ENCODE results near the gene UROC1. TPM values are rescaled to one million over a fixed set of nuclear protein-coding genes. Genes with fewer than 3 reads are reported as not detected.

The UROC1 gene
- total and polyA plus RNA-seq, 2 experiments from 2014 or later: not detected

GRCh38 chr3:126516936-126517290, 660 bp downstream of the UROC1 start:
- Histone ChIP-seq H3F3A (replicated peaks; ENCODE audit: low read depth) (no peaks in the 10 kb centered on the region), H3K27me3 (ENCODE audit: insufficient read depth) (no peaks in the 10 kb centered on the region), H3K36me3 (ENCODE audit: insufficient read depth) (no peaks in the 10 kb centered on the region), H3K27ac (ENCODE audit: low read depth) (no peak overlapping the region), H3K4me2 (no peak overlapping the region), H2AFZ (no peak overlapping the region), H3K9me2 (ENCODE audit: insufficient read depth) (no peaks in the 10 kb centered on the region), H3K79me2 (replicated peaks; ENCODE audit: insufficient read depth) (no peaks in the 10 kb centered on the region), H3K4me3 (no peak overlapping the region), H4K20me1 (replicated peaks; ENCODE audit: insufficient read depth) (no peaks in the 10 kb centered on the region), H3K4me1 (ENCODE audit: insufficient read depth) (no peaks in the 10 kb centered on the region)
- Mint-ChIP-seq H3K27ac (no peak overlapping the region), H3K27me3 (ENCODE audit: insufficient read depth, low read depth, poor library complexity) (peaks cover 6% of the 10 kb centered on the region), H3K4me3 (no peak overlapping the region), H3K9me3 (no peaks in the 10 kb centered on the region), H3K4me1 (no peaks in the 10 kb centered on the region), H3K36me3 (ENCODE audit: low read depth) (no peaks in the 10 kb centered on the region)
- ATAC-seq: no peak
- DNase-seq (ENCODE audit: low spot score): no peak
- TF ChIP-seq, protein P1, sequence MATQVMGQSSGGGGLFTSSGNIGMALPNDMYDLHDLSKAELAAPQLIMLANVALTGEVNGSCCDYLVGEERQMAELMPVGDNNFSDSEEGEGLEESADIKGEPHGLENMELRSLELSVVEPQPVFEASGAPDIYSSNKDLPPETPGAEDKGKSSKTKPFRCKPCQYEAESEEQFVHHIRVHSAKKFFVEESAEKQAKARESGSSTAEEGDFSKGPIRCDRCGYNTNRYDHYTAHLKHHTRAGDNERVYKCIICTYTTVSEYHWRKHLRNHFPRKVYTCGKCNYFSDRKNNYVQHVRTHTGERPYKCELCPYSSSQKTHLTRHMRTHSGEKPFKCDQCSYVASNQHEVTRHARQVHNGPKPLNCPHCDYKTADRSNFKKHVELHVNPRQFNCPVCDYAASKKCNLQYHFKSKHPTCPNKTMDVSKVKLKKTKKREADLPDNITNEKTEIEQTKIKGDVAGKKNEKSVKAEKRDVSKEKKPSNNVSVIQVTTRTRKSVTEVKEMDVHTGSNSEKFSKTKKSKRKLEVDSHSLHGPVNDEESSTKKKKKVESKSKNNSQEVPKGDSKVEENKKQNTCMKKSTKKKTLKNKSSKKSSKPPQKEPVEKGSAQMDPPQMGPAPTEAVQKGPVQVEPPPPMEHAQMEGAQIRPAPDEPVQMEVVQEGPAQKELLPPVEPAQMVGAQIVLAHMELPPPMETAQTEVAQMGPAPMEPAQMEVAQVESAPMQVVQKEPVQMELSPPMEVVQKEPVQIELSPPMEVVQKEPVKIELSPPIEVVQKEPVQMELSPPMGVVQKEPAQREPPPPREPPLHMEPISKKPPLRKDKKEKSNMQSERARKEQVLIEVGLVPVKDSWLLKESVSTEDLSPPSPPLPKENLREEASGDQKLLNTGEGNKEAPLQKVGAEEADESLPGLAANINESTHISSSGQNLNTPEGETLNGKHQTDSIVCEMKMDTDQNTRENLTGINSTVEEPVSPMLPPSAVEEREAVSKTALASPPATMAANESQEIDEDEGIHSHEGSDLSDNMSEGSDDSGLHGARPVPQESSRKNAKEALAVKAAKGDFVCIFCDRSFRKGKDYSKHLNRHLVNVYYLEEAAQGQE (IDR thresholded peaks at IDR 0.05; ENCODE audit: unreplicated experiment): no peak
- TF ChIP-seq POLR2AphosphoS5 (IDR thresholded peaks at IDR 0.05; ENCODE audit: low read depth) (no peak), NANOG (IDR thresholded peaks at IDR 0.05; ENCODE audit: borderline replicate concordance) (no peak), ZNF114 (CRISPR knock-in tag; IDR thresholded peaks at IDR 0.05) (no peak), STAT1 (IDR thresholded peaks at IDR 0.05; ENCODE audit: unreplicated experiment) (no peak), JUNB (IDR thresholded peaks at IDR 0.05; ENCODE audit: unreplicated experiment) (no peak), ZNF331 (CRISPR knock-in tag; IDR thresholded peaks at IDR 0.05; ENCODE audit: low read depth) (no peak), EZH2 (IDR thresholded peaks at IDR 0.05; ENCODE audit: low read depth, unreplicated experiment) (no peak)
- TF ChIP-seq, protein P2, sequence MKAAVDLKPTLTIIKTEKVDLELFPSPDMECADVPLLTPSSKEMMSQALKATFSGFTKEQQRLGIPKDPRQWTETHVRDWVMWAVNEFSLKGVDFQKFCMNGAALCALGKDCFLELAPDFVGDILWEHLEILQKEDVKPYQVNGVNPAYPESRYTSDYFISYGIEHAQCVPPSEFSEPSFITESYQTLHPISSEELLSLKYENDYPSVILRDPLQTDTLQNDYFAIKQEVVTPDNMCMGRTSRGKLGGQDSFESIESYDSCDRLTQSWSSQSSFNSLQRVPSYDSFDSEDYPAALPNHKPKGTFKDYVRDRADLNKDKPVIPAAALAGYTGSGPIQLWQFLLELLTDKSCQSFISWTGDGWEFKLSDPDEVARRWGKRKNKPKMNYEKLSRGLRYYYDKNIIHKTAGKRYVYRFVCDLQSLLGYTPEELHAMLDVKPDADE (IDR thresholded peaks at IDR 0.05): no peak

DNA sequence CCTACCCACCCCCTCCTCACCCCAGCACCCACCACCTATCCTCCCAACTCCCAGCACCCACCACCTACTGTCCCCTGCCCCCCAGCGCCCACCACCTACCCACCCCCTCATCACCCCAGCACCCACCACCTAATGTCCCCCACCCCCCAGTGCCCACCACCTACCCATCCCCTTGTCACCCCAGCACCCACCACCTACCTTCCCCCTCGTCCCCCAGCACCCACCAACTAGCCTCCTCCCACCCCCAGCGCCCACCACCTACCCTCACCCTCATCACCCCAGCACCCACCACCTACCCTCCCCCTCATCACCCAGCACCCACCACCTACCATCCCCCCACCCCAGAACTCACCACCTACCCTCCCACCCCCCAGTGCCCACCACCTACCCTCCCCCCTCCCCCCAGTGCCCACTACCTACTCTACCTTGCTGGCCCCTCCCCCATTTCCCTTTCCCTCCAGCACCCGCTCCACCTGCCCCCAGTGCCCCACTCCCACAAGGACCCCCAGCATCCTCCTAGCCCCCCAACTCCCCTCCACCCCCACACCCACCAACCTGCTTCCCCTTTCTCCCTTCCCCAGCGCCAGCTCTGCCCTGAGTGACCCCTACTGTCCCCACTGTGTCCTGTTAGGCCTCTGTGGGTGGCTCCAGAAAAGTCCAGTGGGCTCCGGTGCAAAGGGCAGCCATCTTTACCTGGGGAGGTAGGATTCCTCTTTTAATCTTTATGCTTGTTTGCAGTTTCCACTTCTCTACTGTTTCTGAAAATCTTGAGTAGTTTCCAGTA, 1.2 kb downstream of the UROC1 start:
- no peak overlapping the region for H3K4me3 Mint-ChIP-seq
- H3K4me1 Mint-ChIP-seq: no peaks in the 10 kb centered on the region; the same call in 2 of the 3 replicates
- Histone ChIP-seq H2AFZ (no peak overlapping the region), H3K27me3 (ENCODE audit: insufficient read depth) (no peaks in the 10 kb centered on the region), H3F3A (replicated peaks; ENCODE audit: low read depth) (no peaks in the 10 kb centered on the region), H3K9me2 (ENCODE audit: insufficient read depth) (no peaks in the 10 kb centered on the region), H4K20me1 (replicated peaks; ENCODE audit: insufficient read depth) (no peaks in the 10 kb centered on the region), H3K4me1 (ENCODE audit: insufficient read depth) (no peaks in the 10 kb centered on the region), H3K27ac (ENCODE audit: low read depth) (no peak overlapping the region), H3K4me2 (no peak overlapping the region), H3K4me3 (no peak overlapping the region), H3K79me2 (replicated peaks; ENCODE audit: insufficient read depth) (no peaks in the 10 kb centered on the region), H3K36me3 (ENCODE audit: insufficient read depth) (no peaks in the 10 kb centered on the region)
- no peak for ATAC-seq
- no peaks in the 10 kb centered on the region for H3K9me3 Mint-ChIP-seq
- no peaks in the 10 kb centered on the region for H3K36me3 Mint-ChIP-seq (ENCODE audit: low read depth)
- no peak overlapping the region for H3K27ac Mint-ChIP-seq
- peaks cover 6% of the 10 kb centered on the region for H3K27me3 Mint-ChIP-seq (ENCODE audit: insufficient read depth, low read depth, poor library complexity)
- no peak for DNase-seq (ENCODE audit: low spot score)
- TF ChIP-seq, protein P2 (IDR thresholded peaks at IDR 0.05): no peak
- TF ChIP-seq NANOG (IDR thresholded peaks at IDR 0.05; ENCODE audit: borderline replicate concordance) (no peak), POLR2AphosphoS5 (IDR thresholded peaks at IDR 0.05; ENCODE audit: low read depth) (no peak), ZNF114 (CRISPR knock-in tag; IDR thresholded peaks at IDR 0.05) (no peak), JUNB (IDR thresholded peaks at IDR 0.05; ENCODE audit: unreplicated experiment) (no peak)
- TF ChIP-seq, protein P1 (IDR thresholded peaks at IDR 0.05; ENCODE audit: unreplicated experiment): no peak
